ENCODE data around the gene GSTP1. TPM values are rescaled to one million over a fixed set of nuclear protein-coding genes. Genes with fewer than 3 reads are reported as not detected.

The GSTP1 gene
- polyA plus RNA-seq, 1 of the 3 experiments (the other 2 are of a cell fraction), result 745 TPM

GRCh38 chr11:67606492-67607295 lies 23.1 kb downstream of the GSTP1 start, which contains the start of gene NDUFV1:
Gene NDUFV1, plus strand, starts transcription at chr11:67606936. Its CDS starts 69 bp downstream, at chr11:67607005.
- WGBS (ENCODE audit: low lambda C conversion rate), result 0% methylated on average over 12 of the region's 69 CpGs
- Histone ChIP-seq H3K9me2 (no peaks in the 10 kb centered on the region), H3K27me3 (ENCODE audit: insufficient read depth) (no peaks in the 10 kb centered on the region), H3K36me3 (replicated peaks in 1 of 2; ENCODE audit: control insufficient read depth in 1 of 2, insufficient read depth in 2 of 2, low read length in 1 of 2) (peaks cover 5 to 31% of the 10 kb centered on the region in 2 experiments), H4K20me1 (ENCODE audit: insufficient read depth) (no peaks in the 10 kb centered on the region), H3K79me2 (ENCODE audit: insufficient read depth) (peaks cover 17% of the 10 kb centered on the region), H3K9me3 (no peaks in the 10 kb centered on the region), H3K27ac (ENCODE audit: low read depth in 2 of 2, low read length in 1 of 2) (peak within 1 kb of the TSS in 1 of 2 experiments; percentile 55; a peak in 2 of 4 replicates), H3F3A (replicated peaks; ENCODE audit: insufficient read depth) (no peaks in the 10 kb centered on the region), H3K4me3 (ENCODE audit: low read depth in 2 of 2, low read length in 1 of 2) (peak within 1 kb of the TSS; percentile 96 to 98), H3K4me1 (ENCODE audit: control insufficient read depth in 1 of 2, insufficient read depth in 2 of 2, low read depth in 1 of 2, low read length in 1 of 2) (peaks cover 7 to 13% of the 10 kb centered on the region in 2 experiments; a peak in 3 of 4 replicates), H3K9ac (peak within 1 kb of the TSS; percentile 86), H3K4me2 (peak within 1 kb of the TSS; percentile 92), H2AFZ (ENCODE audit: low read depth) (peak within 1 kb of the TSS; percentile 85)
- CTCF ChIA-PET, result interaction anchor here (1.0 to 1.4 kb wide), 3 partner anchors 15 to 35 kb away, joined by 3 to 4 read pairs (median 3); partner anchors contain the start of gene NUDT8
- peak; percentile 98 for DNase-seq
- POLR2A ChIA-PET, result no interaction called here
- TF ChIP-seq EZH2phosphoT487 (IDR thresholded peaks at IDR 0.05; ENCODE audit: borderline replicate concordance, low read depth) (no peak), ZBTB33 (IDR thresholded peaks at IDR 0.05; ENCODE audit: borderline replicate concordance, low read depth) (no peak), CHD2 (IDR thresholded peaks at IDR 0.05; ENCODE audit: low read length, partially characterized antibody) (peak; percentile 83), FOXJ3 (CRISPR knock-in tag; IDR thresholded peaks at IDR 0.05) (no peak), TAF1 (IDR thresholded peaks at IDR 0.05; ENCODE audit: borderline replicate concordance, low read depth, low read length) (peak; percentile 63), NRF1 (IDR thresholded peaks at IDR 0.05; ENCODE audit: low read depth, low read length) (peak; percentile 41), GATA2 (CRISPR knock-in tag; IDR thresholded peaks at IDR 0.05) (no peak), POLR2AphosphoS5 (IDR thresholded peaks at IDR 0.05; ENCODE audit: low read depth, low read length) (peak; percentile 58; the same call in 1 of the 2 replicates), SMC3 (IDR thresholded peaks at IDR 0.05; ENCODE audit: low read depth, low read length) (0 out of 2 replicates have a peak, but pooled peaks have one; percentile 18), RXRA (IDR thresholded peaks at IDR 0.05; ENCODE audit: borderline replicate concordance, low read depth) (no peak), SIN3A (IDR thresholded peaks at IDR 0.05; ENCODE audit: borderline replicate concordance, low read depth, low read length) (peak; percentile 92), JUND (IDR thresholded peaks at IDR 0.05) (no peak), CTCF (IDR thresholded peaks at IDR 0.05) (peak; percentile 52), RFX5 (IDR thresholded peaks at IDR 0.05; ENCODE audit: low read length) (no peak), TCF12 (IDR thresholded peaks at IDR 0.05) (no peak), EP300 (IDR thresholded peaks at IDR 0.05; ENCODE audit: borderline replicate concordance in 1 of 2, low read depth in 1 of 2, low read length in 1 of 2) (no peak), ELF1 (IDR thresholded peaks at IDR 0.05) (peak; percentile 47; the same call in 1 of the 2 replicates), GABPA (IDR thresholded peaks at IDR 0.05; ENCODE audit: low read depth) (peak; percentile 85), RCOR1 (IDR thresholded peaks at IDR 0.05; ENCODE audit: low read length) (0 out of 2 replicates have a peak, but pooled peaks have one; percentile 18), USF1 (IDR thresholded peaks at IDR 0.05; ENCODE audit: borderline replicate concordance, low read depth) (no peak), NFIC (IDR thresholded peaks at IDR 0.05; ENCODE audit: borderline replicate concordance) (no peak), RAD21 (IDR thresholded peaks at IDR 0.05; ENCODE audit: low read length) (0 out of 2 replicates have a peak, but pooled peaks have one; percentile 24)
- TF ChIP-seq, protein P1, sequence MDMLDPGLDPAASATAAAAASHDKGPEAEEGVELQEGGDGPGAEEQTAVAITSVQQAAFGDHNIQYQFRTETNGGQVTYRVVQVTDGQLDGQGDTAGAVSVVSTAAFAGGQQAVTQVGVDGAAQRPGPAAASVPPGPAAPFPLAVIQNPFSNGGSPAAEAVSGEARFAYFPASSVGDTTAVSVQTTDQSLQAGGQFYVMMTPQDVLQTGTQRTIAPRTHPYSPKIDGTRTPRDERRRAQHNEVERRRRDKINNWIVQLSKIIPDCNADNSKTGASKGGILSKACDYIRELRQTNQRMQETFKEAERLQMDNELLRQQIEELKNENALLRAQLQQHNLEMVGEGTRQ (IDR thresholded peaks at IDR 0.05; ENCODE audit: borderline replicate concordance, low read depth, low read length), result peak; percentile 4; the same call in 1 of the 2 replicates
- TF ChIP-seq, protein P2, sequence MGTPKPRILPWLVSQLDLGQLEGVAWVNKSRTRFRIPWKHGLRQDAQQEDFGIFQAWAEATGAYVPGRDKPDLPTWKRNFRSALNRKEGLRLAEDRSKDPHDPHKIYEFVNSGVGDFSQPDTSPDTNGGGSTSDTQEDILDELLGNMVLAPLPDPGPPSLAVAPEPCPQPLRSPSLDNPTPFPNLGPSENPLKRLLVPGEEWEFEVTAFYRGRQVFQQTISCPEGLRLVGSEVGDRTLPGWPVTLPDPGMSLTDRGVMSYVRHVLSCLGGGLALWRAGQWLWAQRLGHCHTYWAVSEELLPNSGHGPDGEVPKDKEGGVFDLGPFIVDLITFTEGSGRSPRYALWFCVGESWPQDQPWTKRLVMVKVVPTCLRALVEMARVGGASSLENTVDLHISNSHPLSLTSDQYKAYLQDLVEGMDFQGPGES (IDR thresholded peaks at IDR 0.05; ENCODE audit: low read depth, low read length), result no peak
- TF ChIP-seq, protein P3, sequence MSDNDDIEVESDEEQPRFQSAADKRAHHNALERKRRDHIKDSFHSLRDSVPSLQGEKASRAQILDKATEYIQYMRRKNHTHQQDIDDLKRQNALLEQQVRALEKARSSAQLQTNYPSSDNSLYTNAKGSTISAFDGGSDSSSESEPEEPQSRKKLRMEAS (IDR thresholded peaks at IDR 0.05; ENCODE audit: low read depth), result peak; percentile 50; the same call in 1 of the 2 replicates
